GM12865 (cell line): Measurements from ENCODE around the gene PRR20G.

Experiments
- DNase-seq: peaks from one replicate; pipeline ENCODE4 v3.0.0; 2010; ENCODE audit warnings: low read depth
- H3K4me3 ChIP-seq: 2 replicates; pipeline ENCODE4 v1.5.1; 2011; ENCODE audit warnings: mild to moderate bottlenecking, low read depth, low read length, control low read depth
- TF ChIP-seq, protein P1 (sequence below): IDR thresholded peaks from 2 replicates; pipeline ENCODE4 v1.5.1; 2011; ENCODE audit warnings: low read length, control low read depth, low read depth, inconsistent platforms; ENCODE audit not compliant: insufficient read depth; ENCODE audit errors: missing control alignments

PRR20G gene

GRCh38 chr3:127259882-127260281, 28.0 kb downstream of the PRR20G start:
- TF ChIP-seq, protein P1, sequence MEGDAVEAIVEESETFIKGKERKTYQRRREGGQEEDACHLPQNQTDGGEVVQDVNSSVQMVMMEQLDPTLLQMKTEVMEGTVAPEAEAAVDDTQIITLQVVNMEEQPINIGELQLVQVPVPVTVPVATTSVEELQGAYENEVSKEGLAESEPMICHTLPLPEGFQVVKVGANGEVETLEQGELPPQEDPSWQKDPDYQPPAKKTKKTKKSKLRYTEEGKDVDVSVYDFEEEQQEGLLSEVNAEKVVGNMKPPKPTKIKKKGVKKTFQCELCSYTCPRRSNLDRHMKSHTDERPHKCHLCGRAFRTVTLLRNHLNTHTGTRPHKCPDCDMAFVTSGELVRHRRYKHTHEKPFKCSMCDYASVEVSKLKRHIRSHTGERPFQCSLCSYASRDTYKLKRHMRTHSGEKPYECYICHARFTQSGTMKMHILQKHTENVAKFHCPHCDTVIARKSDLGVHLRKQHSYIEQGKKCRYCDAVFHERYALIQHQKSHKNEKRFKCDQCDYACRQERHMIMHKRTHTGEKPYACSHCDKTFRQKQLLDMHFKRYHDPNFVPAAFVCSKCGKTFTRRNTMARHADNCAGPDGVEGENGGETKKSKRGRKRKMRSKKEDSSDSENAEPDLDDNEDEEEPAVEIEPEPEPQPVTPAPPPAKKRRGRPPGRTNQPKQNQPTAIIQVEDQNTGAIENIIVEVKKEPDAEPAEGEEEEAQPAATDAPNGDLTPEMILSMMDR: no peak
- no peak overlapping the region for H3K4me3 ChIP-seq
- no peak for DNase-seq

- no peak for DNase-seq
- no peak overlapping the region for H3K4me3 ChIP-seq
- TF ChIP-seq, protein P1: no peak
Observed at GRCh38 chr3:127258733-127259132, 29.1 kb downstream of the PRR20G start.

DNA sequence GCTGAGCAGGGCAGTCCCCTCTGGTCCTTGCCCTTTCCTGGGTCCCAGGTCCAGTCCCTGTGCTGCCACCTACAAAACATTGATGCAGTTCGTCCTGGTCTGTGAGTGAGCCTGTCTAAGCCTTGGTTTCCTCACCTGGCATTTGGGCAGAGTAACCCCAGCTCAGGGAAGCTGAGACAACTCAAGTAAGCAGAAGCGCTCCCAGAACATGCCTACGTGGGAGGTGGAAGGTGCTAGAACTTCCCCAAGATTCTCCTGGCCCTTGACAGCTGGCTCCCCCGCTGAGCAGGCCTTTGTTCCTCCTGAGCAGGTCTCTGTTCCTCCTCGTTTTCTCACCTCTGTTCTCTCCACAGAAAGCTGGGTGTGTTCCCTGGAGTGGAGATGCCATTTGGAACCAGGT, 30.5 kb downstream of the PRR20G start:
- no peak for DNase-seq
- TF ChIP-seq, protein P1: no peak
- H3K4me3 ChIP-seq: no peak overlapping the region

- no peak for DNase-seq
Observed at GRCh38 chr3:127256733-127257271, 31.0 kb downstream of the PRR20G start.

DNA sequence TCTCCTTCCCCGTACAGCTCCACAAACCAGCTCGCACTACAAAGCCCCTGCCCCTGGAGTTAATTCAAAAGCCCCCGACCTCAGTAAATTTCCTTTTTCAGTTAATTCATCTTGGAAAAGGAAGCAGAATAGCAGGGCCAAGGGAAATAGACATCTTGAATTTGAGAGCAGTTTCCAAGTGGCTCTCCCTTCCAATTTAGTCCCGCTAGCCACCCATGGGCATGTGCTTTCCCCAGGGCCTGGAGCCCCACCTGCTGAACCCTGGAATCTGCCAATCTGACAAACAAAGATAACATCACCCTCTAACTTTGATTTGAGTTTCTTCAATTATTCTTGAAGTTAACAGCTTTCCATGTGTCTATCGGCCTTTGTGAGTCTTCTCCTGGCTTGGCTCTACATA, 31.7 kb downstream of the PRR20G start:
- no peak for DNase-seq
- H3K4me3 ChIP-seq: no peak overlapping the region
- TF ChIP-seq, protein P1: no peak

More at GRCh38 chr3:127256733-127257271, 31.0 kb downstream of the PRR20G start:
- no peak overlapping the region for H3K4me3 ChIP-seq
- TF ChIP-seq, protein P1: no peak

GRCh38 chr3:127255516-127255915, 32.3 kb downstream of the PRR20G start:
- DNase-seq: no peak
- TF ChIP-seq, protein P1: no peak

DNA sequence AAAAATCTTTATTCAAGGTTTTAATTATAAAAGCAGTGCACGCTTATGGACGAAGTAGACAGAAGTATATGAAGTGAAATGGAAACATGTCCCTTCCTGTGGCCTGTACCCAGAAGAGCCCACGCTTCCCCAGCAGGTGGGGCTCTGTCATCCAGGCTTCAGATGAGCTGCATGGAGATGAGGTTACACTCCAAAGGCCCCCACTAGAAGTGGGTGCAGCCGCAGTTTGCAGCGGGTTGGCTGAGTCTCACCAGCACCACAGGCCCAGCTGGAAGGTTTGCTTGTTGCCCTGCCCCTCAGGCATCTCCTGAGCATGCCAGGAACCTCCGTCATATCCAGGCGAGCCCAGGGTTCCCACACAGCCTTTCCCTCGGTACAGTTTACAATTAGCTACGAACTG, 33.1 kb downstream of the PRR20G start:
- peak; percentile 26 for DNase-seq
- TF ChIP-seq, protein P1: peak; percentile 16
- H3K4me3 ChIP-seq: no peak overlapping the region

More at GRCh38 chr3:127255516-127255915, 32.3 kb downstream of the PRR20G start:
- H3K4me3 ChIP-seq: no peak overlapping the region
